Panc1 (cell line): ENCODE data around the gene FIG4. TPM values are rescaled to one million over a fixed set of nuclear protein-coding genes. Genes with fewer than 3 reads are reported as not detected.

Experiments used
- ATAC-seq: fragments of 200-7000 bp; cut with Tn5 transposase; 2 replicates; pipeline ENCODE4 v1.9.1; 2020; ENCODE audit warnings: mild to moderate bottlenecking, moderate library complexity
- BruUV-seq: library from RNA; stranded (reverse); fragments of 400-500 nt; replicated peaks from 2 replicates; lab custom pipeline; 2021; lab: Mats Ljungman, UMichigan
- CTCF ChIA-PET: fragments of 300-600 bp; sonication (Branson Sonifier 250); formaldehyde crosslinking; loops from one replicate; lab custom pipeline; 2022; ENCODE audit warnings: antibody characterized with exemption; lab: Charles Lee
- POLR2A ChIA-PET: fragments of 300-600 bp; sonication (Branson Sonifier 250); formaldehyde crosslinking; loops from one replicate; lab custom pipeline; 2022; ENCODE audit warnings: antibody characterized with exemption; lab: Charles Lee
- DNase-seq: peaks from one replicate; pipeline ENCODE4 v3.0.0-alpha.2; 2010; ENCODE audit warnings: low read depth, low spot score
- H3K27ac ChIP-seq: 2 replicates; pipeline ENCODE4 v1.5.1; 2011; ENCODE audit warnings: mild to moderate bottlenecking, low read length, inconsistent platforms
- H3K27me3 ChIP-seq: fragments of 200-500 bp; sonication (Bioruptor generic); 2 replicates; pipeline ENCODE4 v1.6.0; 2014; ENCODE audit warnings: low read length, inconsistent platforms; ENCODE audit not compliant: control insufficient read depth, insufficient read depth
- H3K36me3 ChIP-seq: fragments of 200-500 bp; sonication (Bioruptor generic); 2 replicates; pipeline ENCODE4 v1.5.1; 2014; ENCODE audit warnings: inconsistent platforms, mild to moderate bottlenecking, low read length, moderate library complexity; ENCODE audit not compliant: control insufficient read depth, insufficient read depth
- H3K4me1 ChIP-seq: 2 replicates; pipeline ENCODE4 v1.5.1; 2011; ENCODE audit warnings: inconsistent platforms, mild to moderate bottlenecking, low read length, moderate library complexity; ENCODE audit not compliant: control insufficient read depth, insufficient read depth
- H3K4me3 ChIP-seq, 2 experiments: 2 replicates each; pipeline ENCODE4 v1.5.1; 2011 to 2012; ENCODE audit warnings: low read depth in 2 of 2, low read length in 2 of 2, mild to moderate bottlenecking in 2 of 2, inconsistent platforms in 1 of 2, moderate library complexity in 1 of 2
- H3K9me3 ChIP-seq: fragments of 200-500 bp; sonication (Bioruptor generic); 2 replicates; pipeline ENCODE4 v1.5.1; 2014; ENCODE audit warnings: low read depth, mild to moderate bottlenecking, inconsistent platforms, low read length, moderate library complexity; ENCODE audit not compliant: control insufficient read depth, insufficient read depth
- CTCF ChIP-seq: fragments of 450-650 bp; IDR thresholded peaks from 2 replicates; pipeline ENCODE4 v1.5.1; 2017; ENCODE audit warnings: mild to moderate bottlenecking
- POLR2AphosphoS5 ChIP-seq: IDR thresholded peaks from 2 replicates; pipeline ENCODE4 v1.6.1; 2012; ENCODE audit warnings: mild to moderate bottlenecking, low read depth, low read length, moderate library complexity
- SIN3A ChIP-seq: IDR thresholded peaks from 2 replicates; pipeline ENCODE4 v1.6.1; 2012; ENCODE audit warnings: low read depth, mild to moderate bottlenecking, low read length, moderate library complexity, borderline replicate concordance; ENCODE audit not compliant: insufficient read depth
- TCF7L2 ChIP-seq: IDR thresholded peaks from 2 replicates; pipeline ENCODE4 v1.6.1; 2011; ENCODE audit warnings: mild to moderate bottlenecking, low read depth, low read length, inconsistent platforms
- in situ Hi-C: cut with HindIII; loops from 2 replicates; pipeline ENCODE4 v1.10.0; 2016; ENCODE audit warnings: low sequenced_read_pairs, low pct_unique_long_range_greater_than_20kb
- intact Hi-C: fragments of 100-400 bp; cut with micrococcal nuclease; formaldehyde crosslinking; loops from one replicate; pipeline ENCODE4 v1.10.0; 2022; ENCODE audit not compliant: unreplicated experiment
- total RNA-seq: library from RNA; stranded (reverse); gene quantifications from one replicate; pipeline ENCODE4 v1.2.1, GENCODE V29; 2021; ENCODE audit not compliant: unreplicated experiment
- TF ChIP-seq, protein P1 (sequence below), 2 experiments: IDR thresholded peaks; 2 replicates each; pipeline ENCODE4 v1.6.1; 2011 to 2012; ENCODE audit warnings: low read depth in 2 of 2, control low read depth in 1 of 2, low read length in 1 of 2, mild to moderate bottlenecking in 1 of 2, moderate library complexity in 1 of 2; ENCODE audit not compliant: insufficient read depth in 1 of 2

Gene FIG4
- total RNA-seq, 1 experiment from 2014 or later: 19.0 TPM

- BruUV-seq: no TSS peak
- H3K4me1 ChIP-seq: no peaks in the 10 kb centered on the region
- DNase-seq: no peak
- H3K4me3 ChIP-seq: no peak overlapping the region
- ATAC-seq: no peak
- no peaks in the 10 kb centered on the region for H3K36me3 ChIP-seq
- no peak overlapping the region for H3K27ac ChIP-seq
- CTCF ChIA-PET: interaction anchor here (0.7 kb wide), 1 partner anchor 1076 kb away, joined by 11 read pairs; no protein-coding TSS in a partner anchor
- POLR2A ChIA-PET: no interaction called here
- H3K9me3 ChIP-seq: no peaks in the 10 kb centered on the region
- peaks cover 3% of the 10 kb centered on the region; the same call in 1 of the 2 replicates for H3K27me3 ChIP-seq
- intact Hi-C loops (loop anchor here (10.0 kb wide), 1 partner anchor 159 kb away; no protein-coding TSS in a partner anchor), in situ Hi-C loops (no loop called here)
- no peak for TF ChIP-seq CTCF
- TF ChIP-seq SIN3A: no peak
- TF ChIP-seq, protein P1, sequence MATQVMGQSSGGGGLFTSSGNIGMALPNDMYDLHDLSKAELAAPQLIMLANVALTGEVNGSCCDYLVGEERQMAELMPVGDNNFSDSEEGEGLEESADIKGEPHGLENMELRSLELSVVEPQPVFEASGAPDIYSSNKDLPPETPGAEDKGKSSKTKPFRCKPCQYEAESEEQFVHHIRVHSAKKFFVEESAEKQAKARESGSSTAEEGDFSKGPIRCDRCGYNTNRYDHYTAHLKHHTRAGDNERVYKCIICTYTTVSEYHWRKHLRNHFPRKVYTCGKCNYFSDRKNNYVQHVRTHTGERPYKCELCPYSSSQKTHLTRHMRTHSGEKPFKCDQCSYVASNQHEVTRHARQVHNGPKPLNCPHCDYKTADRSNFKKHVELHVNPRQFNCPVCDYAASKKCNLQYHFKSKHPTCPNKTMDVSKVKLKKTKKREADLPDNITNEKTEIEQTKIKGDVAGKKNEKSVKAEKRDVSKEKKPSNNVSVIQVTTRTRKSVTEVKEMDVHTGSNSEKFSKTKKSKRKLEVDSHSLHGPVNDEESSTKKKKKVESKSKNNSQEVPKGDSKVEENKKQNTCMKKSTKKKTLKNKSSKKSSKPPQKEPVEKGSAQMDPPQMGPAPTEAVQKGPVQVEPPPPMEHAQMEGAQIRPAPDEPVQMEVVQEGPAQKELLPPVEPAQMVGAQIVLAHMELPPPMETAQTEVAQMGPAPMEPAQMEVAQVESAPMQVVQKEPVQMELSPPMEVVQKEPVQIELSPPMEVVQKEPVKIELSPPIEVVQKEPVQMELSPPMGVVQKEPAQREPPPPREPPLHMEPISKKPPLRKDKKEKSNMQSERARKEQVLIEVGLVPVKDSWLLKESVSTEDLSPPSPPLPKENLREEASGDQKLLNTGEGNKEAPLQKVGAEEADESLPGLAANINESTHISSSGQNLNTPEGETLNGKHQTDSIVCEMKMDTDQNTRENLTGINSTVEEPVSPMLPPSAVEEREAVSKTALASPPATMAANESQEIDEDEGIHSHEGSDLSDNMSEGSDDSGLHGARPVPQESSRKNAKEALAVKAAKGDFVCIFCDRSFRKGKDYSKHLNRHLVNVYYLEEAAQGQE (IDR thresholded peaks at IDR 0.05; ENCODE audit: insufficient read depth in 1 of 2, low read depth in 2 of 2, low read length in 1 of 2): no peak
- TF ChIP-seq TCF7L2: no peak
- no peak for TF ChIP-seq POLR2AphosphoS5
Observed at GRCh38 chr6:109864050-109864449, 173.0 kb downstream of the FIG4 start.

DNA sequence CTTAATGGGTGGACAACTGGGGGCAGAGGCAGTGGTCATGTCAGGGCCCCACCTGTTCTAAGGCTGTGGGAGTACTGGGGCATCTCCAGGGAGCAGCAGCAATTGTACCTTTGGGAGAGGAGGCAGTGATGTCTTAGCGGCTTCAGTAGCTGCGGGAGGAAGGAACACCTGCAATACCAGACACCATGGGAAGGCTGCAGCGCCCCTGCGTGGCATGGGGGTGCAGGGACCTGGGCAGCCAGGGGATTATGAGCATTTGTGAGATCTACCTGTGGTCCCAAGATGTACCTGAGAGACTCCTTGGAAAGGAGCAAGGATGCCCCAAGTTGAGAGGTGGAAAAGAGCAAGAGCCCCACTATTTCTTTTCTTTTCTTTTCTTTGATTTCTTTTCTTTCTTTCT lies 174.9 kb downstream of the FIG4 start:
- intact Hi-C loops: loop anchor here (10.0 kb wide), 1 partner anchor 161 kb away; no protein-coding TSS in a partner anchor
- CTCF ChIA-PET: interaction anchor here (0.7 kb wide), 1 partner anchor 134 kb away, joined by 7 read pairs; no protein-coding TSS in a partner anchor
- POLR2A ChIA-PET: no interaction called here
- H3K4me1 ChIP-seq: no peaks in the 10 kb centered on the region
- peaks cover 3% of the 10 kb centered on the region; the same call in 1 of the 2 replicates for H3K27me3 ChIP-seq
- no peaks in the 10 kb centered on the region for H3K36me3 ChIP-seq
- BruUV-seq: no TSS peak
- TF ChIP-seq, protein P1 (IDR thresholded peaks at IDR 0.05; ENCODE audit: insufficient read depth in 1 of 2, low read depth in 2 of 2, low read length in 1 of 2): no peak
- peak; percentile 25; the same call in 1 of the 2 replicates for TF ChIP-seq CTCF
- in situ Hi-C loops: no loop called here
- H3K27ac ChIP-seq: no peak overlapping the region
- DNase-seq: no peak
- H3K9me3 ChIP-seq: no peaks in the 10 kb centered on the region
- H3K4me3 ChIP-seq: no peak overlapping the region
- ATAC-seq: no peak
